Neural crest cell (in vitro differentiated cells): ENCODE results near the gene DPM3. TPM values are rescaled to one million over a fixed set of nuclear protein-coding genes. Genes with fewer than 3 reads are reported as not detected.
A peak's percentile ranks its signal among the peaks of the same experiment; 100 is the strongest.

Experiments
- DNase-seq: peaks from one replicate; pipeline ENCODE4 v3.0.0; 2021; ENCODE audit warnings: low read depth, mixed read lengths, low spot score
- H3K27ac Mint-ChIP-seq: one replicate; pipeline ENCODE4 v1.8.0; 2021; ENCODE audit warnings: mild to moderate bottlenecking, mixed read lengths; ENCODE audit not compliant: unreplicated experiment
- H3K27me3 Mint-ChIP-seq: 2 replicates; pipeline ENCODE4 v1.8.0; 2021; ENCODE audit warnings: low read depth, mild to moderate bottlenecking, mixed read lengths
- H3K36me3 Mint-ChIP-seq: 2 replicates; pipeline ENCODE4 v1.8.0; 2021; ENCODE audit warnings: low read depth, mild to moderate bottlenecking, mixed read lengths
- H3K4me1 Mint-ChIP-seq: 2 replicates; pipeline ENCODE4 v1.8.0; 2021; ENCODE audit warnings: mixed read lengths
- H3K4me3 Mint-ChIP-seq: one replicate; pipeline ENCODE4 v1.8.0; 2021; ENCODE audit warnings: mild to moderate bottlenecking, mixed read lengths
- H3K9me3 Mint-ChIP-seq: 2 replicates; pipeline ENCODE4 v1.8.0; 2021; ENCODE audit warnings: mixed read lengths
- total RNA-seq: library from RNA; stranded (reverse); gene quantifications from 2 replicates; pipeline ENCODE4 v1.2.1, GENCODE V29; 2021
- TF ChIP-seq, protein P1 (sequence below): fragments of 200-600 bp; sonication (generic); conservative IDR thresholded peaks from 2 replicates; pipeline ENCODE4 v1.5.0; 2021; ENCODE audit warnings: antibody characterized with exemption, mild to moderate bottlenecking

Gene DPM3
- total RNA-seq, 1 donor from 2014 or later: 80.0 TPM

DNA sequence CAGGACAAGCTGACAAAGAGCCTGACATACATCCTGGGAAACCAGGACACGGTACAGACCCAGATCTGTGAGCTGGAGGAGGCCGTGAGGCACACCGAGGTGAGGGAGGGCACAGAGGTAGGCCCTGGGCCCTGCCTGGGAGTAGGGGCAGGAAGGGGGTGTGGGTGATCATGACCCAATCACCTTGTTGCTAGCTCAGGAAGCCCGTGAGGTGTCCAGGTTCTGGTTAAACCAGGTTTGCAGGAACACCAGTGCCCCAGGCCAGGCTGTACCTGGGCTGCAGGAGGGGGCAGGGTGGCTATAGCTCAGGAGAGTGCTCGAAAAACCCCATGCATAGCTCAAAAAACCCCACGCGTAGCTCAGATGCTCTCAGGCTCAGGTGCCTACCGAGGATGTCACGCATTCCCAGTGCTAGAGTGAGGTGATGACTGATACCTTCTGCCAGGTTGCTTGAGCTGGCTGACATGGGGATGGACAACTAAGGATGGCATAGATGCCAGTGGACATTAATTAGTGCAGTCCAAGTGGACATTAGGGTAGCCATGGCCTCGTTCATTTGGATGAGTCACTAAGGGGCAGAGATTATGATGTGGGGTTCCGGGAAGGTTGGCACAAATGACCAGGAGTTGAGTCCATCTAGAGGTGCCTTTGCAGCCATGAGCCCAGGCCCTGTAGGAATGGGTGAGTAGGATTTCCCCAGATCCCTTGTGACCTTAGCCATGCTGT, 37.0 kb upstream of the DPM3 start:
- Mint-ChIP-seq H3K27me3 (peaks cover 3% of the 10 kb centered on the region), H3K36me3 (peaks cover 5% of the 10 kb centered on the region), H3K27ac (no peak overlapping the region), H3K9me3 (no peaks in the 10 kb centered on the region), H3K4me1 (peaks cover 34% of the 10 kb centered on the region), H3K4me3 (no peak overlapping the region)
- DNase-seq: no peak
- TF ChIP-seq, protein P1, sequence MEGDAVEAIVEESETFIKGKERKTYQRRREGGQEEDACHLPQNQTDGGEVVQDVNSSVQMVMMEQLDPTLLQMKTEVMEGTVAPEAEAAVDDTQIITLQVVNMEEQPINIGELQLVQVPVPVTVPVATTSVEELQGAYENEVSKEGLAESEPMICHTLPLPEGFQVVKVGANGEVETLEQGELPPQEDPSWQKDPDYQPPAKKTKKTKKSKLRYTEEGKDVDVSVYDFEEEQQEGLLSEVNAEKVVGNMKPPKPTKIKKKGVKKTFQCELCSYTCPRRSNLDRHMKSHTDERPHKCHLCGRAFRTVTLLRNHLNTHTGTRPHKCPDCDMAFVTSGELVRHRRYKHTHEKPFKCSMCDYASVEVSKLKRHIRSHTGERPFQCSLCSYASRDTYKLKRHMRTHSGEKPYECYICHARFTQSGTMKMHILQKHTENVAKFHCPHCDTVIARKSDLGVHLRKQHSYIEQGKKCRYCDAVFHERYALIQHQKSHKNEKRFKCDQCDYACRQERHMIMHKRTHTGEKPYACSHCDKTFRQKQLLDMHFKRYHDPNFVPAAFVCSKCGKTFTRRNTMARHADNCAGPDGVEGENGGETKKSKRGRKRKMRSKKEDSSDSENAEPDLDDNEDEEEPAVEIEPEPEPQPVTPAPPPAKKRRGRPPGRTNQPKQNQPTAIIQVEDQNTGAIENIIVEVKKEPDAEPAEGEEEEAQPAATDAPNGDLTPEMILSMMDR: no peak

DNA sequence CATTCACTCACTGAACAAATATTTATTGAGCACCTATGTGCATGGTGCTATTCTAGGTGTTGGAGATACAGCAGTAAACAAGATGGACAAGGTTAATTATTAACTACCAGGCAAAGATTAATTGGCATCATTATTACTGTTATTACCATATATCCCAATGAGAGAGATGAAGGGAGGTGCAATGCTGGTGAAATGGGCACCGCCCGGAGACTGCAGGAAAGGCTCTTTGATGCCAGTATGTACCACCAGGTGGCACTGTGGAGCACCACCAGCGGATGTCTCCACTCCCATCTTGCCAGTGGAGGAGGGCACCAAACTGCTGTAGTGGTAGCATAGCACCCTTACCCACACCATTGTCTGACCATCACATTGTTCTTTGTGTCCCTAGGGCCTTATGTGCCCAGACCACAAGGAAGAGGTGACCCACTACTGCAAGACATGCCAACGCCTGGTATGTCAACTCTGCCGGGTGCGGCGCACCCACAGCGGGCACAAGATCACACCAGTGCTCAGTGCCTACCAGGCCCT, 36.3 kb upstream of the DPM3 start:
- peaks cover 5% of the 10 kb centered on the region for H3K36me3 Mint-ChIP-seq
- TF ChIP-seq, protein P1: peak; percentile 90
- peaks cover 41% of the 10 kb centered on the region for H3K4me1 Mint-ChIP-seq
- H3K27me3 Mint-ChIP-seq: peaks cover 3% of the 10 kb centered on the region
- H3K4me3 Mint-ChIP-seq: peak overlapping the region; percentile 73
- no peaks in the 10 kb centered on the region for H3K9me3 Mint-ChIP-seq
- H3K27ac Mint-ChIP-seq: no peak overlapping the region
- peak; percentile 87 for DNase-seq

DNA sequence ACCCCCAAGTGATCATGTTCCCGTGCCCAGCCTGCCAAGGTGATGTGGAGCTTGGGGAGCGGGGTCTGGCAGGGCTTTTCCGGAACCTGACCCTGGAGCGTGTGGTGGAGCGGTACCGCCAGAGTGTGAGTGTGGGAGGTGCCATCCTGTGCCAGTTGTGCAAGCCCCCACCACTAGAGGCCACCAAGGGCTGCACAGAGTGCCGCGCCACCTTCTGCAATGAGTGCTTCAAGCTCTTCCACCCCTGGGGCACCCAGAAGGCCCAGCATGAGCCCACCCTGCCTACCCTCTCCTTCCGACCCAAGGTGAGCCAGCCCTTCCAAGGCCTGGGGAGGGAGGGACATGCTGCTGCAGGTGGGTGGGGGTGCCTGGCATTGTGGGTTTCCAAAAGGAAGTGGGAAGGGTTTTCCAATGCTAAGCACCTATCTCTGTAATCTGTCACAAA, 35.6 kb upstream of the DPM3 start:
- TF ChIP-seq, protein P1: no peak
- no peak for DNase-seq
- H3K4me3 Mint-ChIP-seq: peak overlapping the region; percentile 73
- peaks cover 3% of the 10 kb centered on the region for H3K27me3 Mint-ChIP-seq
- H3K36me3 Mint-ChIP-seq: peaks cover 5% of the 10 kb centered on the region
- H3K9me3 Mint-ChIP-seq: no peaks in the 10 kb centered on the region
- H3K27ac Mint-ChIP-seq: no peak overlapping the region
- peaks cover 41% of the 10 kb centered on the region for H3K4me1 Mint-ChIP-seq

DNA sequence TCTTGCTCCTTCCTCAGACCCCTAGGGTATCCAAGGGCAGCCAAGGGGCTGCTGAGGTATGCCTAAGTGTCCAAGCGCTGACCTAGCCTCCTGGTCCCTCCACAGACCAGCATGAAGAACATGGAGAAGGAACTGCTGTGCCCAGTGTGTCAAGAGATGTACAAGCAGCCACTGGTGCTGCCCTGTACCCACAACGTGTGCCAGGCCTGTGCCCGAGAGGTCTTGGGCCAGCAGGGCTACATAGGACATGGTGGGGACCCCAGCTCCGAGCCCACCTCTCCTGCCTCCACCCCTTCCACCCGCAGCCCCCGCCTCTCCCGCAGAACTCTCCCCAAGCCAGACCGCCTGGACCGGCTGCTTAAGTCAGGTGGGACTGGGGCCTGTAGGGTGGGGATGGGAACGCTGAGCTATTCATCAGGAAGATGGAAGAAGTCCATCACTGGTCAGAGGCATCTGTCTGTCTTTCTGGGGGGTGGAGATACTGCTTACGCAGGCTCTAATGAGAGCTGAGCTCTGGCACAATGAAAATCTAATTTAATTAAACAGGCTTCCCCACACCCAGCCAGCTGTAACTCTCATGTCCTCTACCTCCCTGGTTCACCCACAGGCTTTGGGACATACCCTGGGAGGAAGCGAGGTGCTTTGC, 35.1 kb upstream of the DPM3 start:
- Mint-ChIP-seq H3K4me3 (peak overlapping the region; percentile 100), H3K36me3 (peaks cover 5% of the 10 kb centered on the region), H3K27me3 (peaks cover 3% of the 10 kb centered on the region), H3K27ac (no peak overlapping the region), H3K9me3 (no peaks in the 10 kb centered on the region), H3K4me1 (peaks cover 41% of the 10 kb centered on the region)
- TF ChIP-seq, protein P1: no peak
- no peak for DNase-seq

DNA sequence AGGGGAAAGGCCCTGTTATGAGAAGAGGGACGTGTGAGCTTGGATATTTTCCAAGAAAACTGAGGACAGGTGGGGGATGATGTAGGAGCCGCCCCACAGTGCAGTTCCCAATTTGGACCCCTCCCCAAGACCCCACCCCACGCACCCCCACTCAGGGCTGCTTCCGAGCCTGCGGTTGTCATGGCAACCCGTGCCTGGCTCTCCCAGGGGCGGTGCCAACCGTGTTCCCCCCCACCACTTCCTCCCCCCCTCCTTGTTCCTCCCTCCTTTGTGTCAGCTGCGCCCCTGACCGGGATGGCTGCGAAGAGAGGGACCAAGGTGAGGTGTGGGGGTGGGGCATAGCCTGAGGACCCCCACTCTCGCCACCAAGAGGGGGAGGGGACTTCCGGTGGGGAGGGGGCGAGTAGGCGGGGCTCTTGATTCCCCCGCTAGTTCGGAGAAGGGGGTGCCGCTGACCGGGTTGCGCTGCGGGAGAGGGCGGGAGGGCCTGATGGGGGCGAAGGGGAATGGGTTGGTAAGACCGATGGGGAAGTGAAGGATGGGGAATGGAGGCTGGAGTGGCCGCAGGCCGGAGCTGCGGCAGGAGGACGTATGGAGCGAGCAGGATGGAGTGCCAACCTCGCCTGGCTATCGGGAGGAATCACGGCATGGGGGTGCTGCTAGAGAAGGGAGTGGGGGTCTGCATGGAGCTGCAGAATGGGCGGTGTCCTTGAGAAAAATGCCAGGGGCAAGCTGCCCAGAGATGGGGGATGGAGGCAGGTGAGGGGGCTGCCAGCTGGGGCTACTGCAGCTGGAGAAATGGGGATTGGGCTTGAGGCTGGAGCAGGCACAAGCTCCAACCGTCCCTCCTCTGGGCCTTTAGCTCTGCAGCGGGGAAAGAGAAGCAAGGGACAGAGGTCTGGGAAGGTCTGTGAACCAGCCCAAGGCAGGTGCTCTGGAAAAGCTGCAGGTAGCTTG, 34.3 kb upstream of the DPM3 start:
- H3K4me3 Mint-ChIP-seq: peak overlapping the region; percentile 100
- H3K9me3 Mint-ChIP-seq: no peaks in the 10 kb centered on the region
- TF ChIP-seq, protein P1: no peak
- peaks cover 3% of the 10 kb centered on the region for H3K27me3 Mint-ChIP-seq
- H3K36me3 Mint-ChIP-seq: peaks cover 6% of the 10 kb centered on the region
- DNase-seq: no peak
- H3K4me1 Mint-ChIP-seq: peaks cover 41% of the 10 kb centered on the region
- peak overlapping the region; percentile 57 for H3K27ac Mint-ChIP-seq
